SK-N-SH (cell line): Measurements from ENCODE around the gene ABCF3. TPM values are rescaled to one million over a fixed set of nuclear protein-coding genes. Genes with fewer than 3 reads are reported as not detected.
A peak's percentile ranks its signal among the peaks of the same experiment; 100 is the strongest.

Source experiments
- CTCF ChIA-PET: fragments of 300-600, 350-600 bp; formaldehyde crosslinking; extraction: SDS; loops from one replicate; lab custom pipeline; 2021; lab: Yijun Ruan, JAX
- POLR2A ChIA-PET: fragments of 350-600 bp; sonication (Branson Sonifier 250); formaldehyde crosslinking; extraction: SDS; loops from one replicate; lab custom pipeline; 2020; ENCODE audit warnings: antibody characterized with exemption, inconsistent platforms; lab: Yijun Ruan, JAX
- DNase-seq: peaks from one replicate; pipeline ENCODE4 v3.0.0; 2012
- H2AFZ ChIP-seq: fragments of 200-600 bp; sonication (generic); 2 replicates; pipeline ENCODE4 v1.8.1; 2016; ENCODE audit warnings: antibody characterized with exemption, mild to moderate bottlenecking, low read depth
- H3F3A ChIP-seq: fragments of 200-600 bp; sonication (generic); replicated peaks from 2 replicates; pipeline ENCODE3; 2016; ENCODE audit warnings: antibody characterized with exemption, mild to moderate bottlenecking; ENCODE audit not compliant: insufficient read depth
- H3K27ac ChIP-seq, 2 experiments: fragments of 200-500 bp in 1 of 2; fragments of 200-600 bp in 1 of 2; sonication (Bioruptor generic) in 1 of 2; sonication (generic), shearing (Covaris generic) in 1 of 2; 2 replicates each; pipeline versions ENCODE4 v1.5.1 to v1.6.1; 2014 to 2016; ENCODE audit warnings: low read depth in 2 of 2, inconsistent platforms in 1 of 2, low read length in 1 of 2, mild to moderate bottlenecking in 1 of 2, mixed read lengths in 1 of 2
- H3K27me3 ChIP-seq: fragments of 200-600 bp; sonication (generic), shearing (Covaris generic); 2 replicates; pipeline ENCODE4 v1.6.1; 2016; ENCODE audit warnings: mixed run types; ENCODE audit not compliant: insufficient read depth
- H3K36me3 ChIP-seq, 2 experiments: fragments of 200-500 bp in 1 of 2; fragments of 200-600 bp in 1 of 2; sonication (Bioruptor generic) in 1 of 2; sonication (generic) in 1 of 2; replicated peaks in 1 of 2; 2 replicates each; pipeline versions ENCODE3 to v1.5.1; 2014 to 2016; ENCODE audit warnings: low read length in 1 of 2, mild to moderate bottlenecking in 1 of 2; ENCODE audit not compliant: insufficient read depth in 2 of 2, control insufficient read depth in 1 of 2
- H3K4me1 ChIP-seq, 2 experiments: fragments of 200-500 bp in 1 of 2; fragments of 200-600 bp in 1 of 2; sonication (Bioruptor generic) in 1 of 2; sonication (generic), shearing (Covaris generic) in 1 of 2; 2 replicates each; pipeline versions ENCODE4 v1.5.1 to v1.6.1; 2014 to 2016; ENCODE audit warnings: low read depth in 1 of 2, low read length in 1 of 2, mixed run types in 1 of 2; ENCODE audit not compliant: insufficient read depth in 2 of 2, control insufficient read depth in 1 of 2
- H3K4me2 ChIP-seq: fragments of 200-600 bp; sonication (generic), shearing (Covaris generic); 2 replicates; pipeline ENCODE4 v1.6.1; 2017; ENCODE audit warnings: mixed run types
- H3K4me3 ChIP-seq, 2 experiments: fragments of 200-500 bp in 1 of 2; fragments of 200-600 bp in 1 of 2; sonication (Bioruptor generic) in 1 of 2; sonication (generic), shearing (Covaris generic) in 1 of 2; 2 replicates each; pipeline versions ENCODE4 v1.5.1 to v1.8.1; 2014 to 2016; ENCODE audit warnings: low read depth in 2 of 2, inconsistent platforms in 1 of 2, low read length in 1 of 2, mild to moderate bottlenecking in 1 of 2, mixed read lengths in 1 of 2, moderate library complexity in 1 of 2
- H3K79me2 ChIP-seq: fragments of 200-600 bp; sonication (generic); 2 replicates; pipeline ENCODE4 v1.8.1; 2017; ENCODE audit warnings: mild to moderate bottlenecking; ENCODE audit not compliant: insufficient read depth
- H3K9ac ChIP-seq: fragments of 200-600 bp; sonication (generic); 2 replicates; pipeline ENCODE4 v1.6.1; 2017; ENCODE audit warnings: mixed run types
- H3K9me2 ChIP-seq: fragments of 200-600 bp; sonication (generic); 2 replicates; pipeline ENCODE4 v1.6.1; 2017; ENCODE audit warnings: mixed run types
- H3K9me3 ChIP-seq: fragments of 200-600 bp; sonication (generic); 2 replicates; pipeline ENCODE4 v1.6.1; 2017; ENCODE audit warnings: mixed run types, mild to moderate bottlenecking, moderate library complexity
- H4K20me1 ChIP-seq: fragments of 200-600 bp; sonication (generic); 2 replicates; pipeline ENCODE4 v1.6.1; 2017; ENCODE audit warnings: mild to moderate bottlenecking, mixed run types; ENCODE audit not compliant: insufficient read depth
- CHD2 ChIP-seq: fragments of 150-350 bp; IDR thresholded peaks from 2 replicates; pipeline ENCODE4 v1.6.1; 2018; ENCODE audit warnings: low read length; ENCODE audit not compliant: partially characterized antibody
- RAD21 ChIP-seq: IDR thresholded peaks from 2 replicates; pipeline ENCODE4 v1.6.1; 2012; ENCODE audit warnings: mild to moderate bottlenecking, low read length
- RCOR1 ChIP-seq: fragments of 150-350 bp; IDR thresholded peaks from 2 replicates; pipeline ENCODE4 v1.6.1; 2017; ENCODE audit warnings: antibody characterized with exemption, low read length
- SIN3A ChIP-seq: IDR thresholded peaks from 2 replicates; pipeline ENCODE4 v1.6.1; 2012; ENCODE audit warnings: low read depth, mild to moderate bottlenecking, low read length, moderate library complexity, borderline replicate concordance
- SMC3 ChIP-seq: IDR thresholded peaks from 2 replicates; pipeline ENCODE4 v1.6.1; 2012; ENCODE audit warnings: low read depth, low read length, improper control_type of control experiment
- TAF1 ChIP-seq: IDR thresholded peaks from 2 replicates; pipeline ENCODE4 v1.6.1; 2012; ENCODE audit warnings: low read depth, mild to moderate bottlenecking, low read length, moderate library complexity, borderline replicate concordance
- TCF12 ChIP-seq: IDR thresholded peaks from 2 replicates; pipeline ENCODE4 v1.4.0; 2012
- YY1 ChIP-seq: IDR thresholded peaks from 2 replicates; pipeline ENCODE4 v1.4.0; 2012; ENCODE audit warnings: low read depth, mild to moderate bottlenecking
- WGBS: methylation state at CpG from one replicate; pipeline ENCODE4 v1.1.6; 2017; ENCODE audit warnings: low lambda C conversion rate; 5-methylcytosine and 5-hydroxymethylcytosine counted together
- polyA plus RNA-seq, 3 experiments: library from polyadenylated mRNA; depleted of rRNA; stranded (reverse); fragments of >200 nt; gene quantifications; 2 replicates each; pipeline ENCODE4 v1.2.3, GENCODE V29; 2012
- TF ChIP-seq, protein P1 (sequence below): IDR thresholded peaks from 2 replicates; pipeline ENCODE4 v1.6.1; 2012; ENCODE audit warnings: mild to moderate bottlenecking, low read depth, low read length, moderate library complexity
- TF ChIP-seq, protein P2 (sequence below): fragments of 150-350 bp; IDR thresholded peaks from 2 replicates; pipeline ENCODE4 v1.6.1; 2017; ENCODE audit warnings: antibody characterized with exemption, low read length, low read depth, borderline replicate concordance
- TF ChIP-seq, protein P3 (sequence below): IDR thresholded peaks from 2 replicates; pipeline ENCODE4 v1.4.0; 2012; ENCODE audit warnings: low read depth, borderline replicate concordance
- TF ChIP-seq, protein P4 (sequence below): IDR thresholded peaks from 2 replicates; pipeline ENCODE4 v1.4.0; 2012; ENCODE audit warnings: low read depth, borderline replicate concordance

The ABCF3 gene
- polyA plus RNA-seq, 1 of the 3 experiments (the other 2 are of a cell fraction): 55.6 TPM

DNA sequence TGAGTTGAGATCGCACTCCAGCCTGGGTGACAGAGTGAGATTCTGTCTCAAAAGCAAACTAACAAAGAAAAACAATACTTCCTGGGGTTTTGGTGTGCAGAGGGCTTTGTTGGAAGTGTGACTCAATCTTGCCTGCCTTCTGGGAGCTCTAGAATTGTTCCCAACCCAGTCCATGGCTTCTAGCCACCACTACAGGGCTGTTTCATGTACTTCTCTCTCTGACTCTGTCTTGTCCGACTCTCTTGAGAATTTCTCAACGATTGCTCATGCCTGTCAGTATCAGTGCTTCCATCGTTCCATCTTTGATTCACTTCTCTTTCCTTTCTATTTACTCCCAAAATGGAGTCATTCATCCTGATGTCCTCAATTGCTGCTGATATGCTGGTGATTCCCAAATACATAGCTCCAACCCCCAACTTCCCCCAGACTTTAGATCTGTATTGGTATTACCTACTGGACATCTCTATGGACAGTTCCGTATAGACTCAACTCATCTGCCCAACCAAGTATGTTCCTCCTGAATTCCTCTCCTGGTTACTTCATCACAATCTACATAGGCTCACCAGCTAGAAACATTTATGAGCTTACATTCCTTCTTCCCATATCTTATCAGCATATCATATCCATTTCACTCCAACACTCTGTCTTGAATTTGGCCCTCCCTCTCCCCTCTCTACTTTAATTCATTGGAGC, 13.2 kb upstream of the ABCF3 start:
- peaks cover 26% of the 10 kb centered on the region for H3K79me2 ChIP-seq
- TF ChIP-seq SMC3: no peak
- TF ChIP-seq, protein P1, sequence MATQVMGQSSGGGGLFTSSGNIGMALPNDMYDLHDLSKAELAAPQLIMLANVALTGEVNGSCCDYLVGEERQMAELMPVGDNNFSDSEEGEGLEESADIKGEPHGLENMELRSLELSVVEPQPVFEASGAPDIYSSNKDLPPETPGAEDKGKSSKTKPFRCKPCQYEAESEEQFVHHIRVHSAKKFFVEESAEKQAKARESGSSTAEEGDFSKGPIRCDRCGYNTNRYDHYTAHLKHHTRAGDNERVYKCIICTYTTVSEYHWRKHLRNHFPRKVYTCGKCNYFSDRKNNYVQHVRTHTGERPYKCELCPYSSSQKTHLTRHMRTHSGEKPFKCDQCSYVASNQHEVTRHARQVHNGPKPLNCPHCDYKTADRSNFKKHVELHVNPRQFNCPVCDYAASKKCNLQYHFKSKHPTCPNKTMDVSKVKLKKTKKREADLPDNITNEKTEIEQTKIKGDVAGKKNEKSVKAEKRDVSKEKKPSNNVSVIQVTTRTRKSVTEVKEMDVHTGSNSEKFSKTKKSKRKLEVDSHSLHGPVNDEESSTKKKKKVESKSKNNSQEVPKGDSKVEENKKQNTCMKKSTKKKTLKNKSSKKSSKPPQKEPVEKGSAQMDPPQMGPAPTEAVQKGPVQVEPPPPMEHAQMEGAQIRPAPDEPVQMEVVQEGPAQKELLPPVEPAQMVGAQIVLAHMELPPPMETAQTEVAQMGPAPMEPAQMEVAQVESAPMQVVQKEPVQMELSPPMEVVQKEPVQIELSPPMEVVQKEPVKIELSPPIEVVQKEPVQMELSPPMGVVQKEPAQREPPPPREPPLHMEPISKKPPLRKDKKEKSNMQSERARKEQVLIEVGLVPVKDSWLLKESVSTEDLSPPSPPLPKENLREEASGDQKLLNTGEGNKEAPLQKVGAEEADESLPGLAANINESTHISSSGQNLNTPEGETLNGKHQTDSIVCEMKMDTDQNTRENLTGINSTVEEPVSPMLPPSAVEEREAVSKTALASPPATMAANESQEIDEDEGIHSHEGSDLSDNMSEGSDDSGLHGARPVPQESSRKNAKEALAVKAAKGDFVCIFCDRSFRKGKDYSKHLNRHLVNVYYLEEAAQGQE: no peak
- no peak for TF ChIP-seq TAF1
- TF ChIP-seq RAD21: no peak
- TF ChIP-seq, protein P2, sequence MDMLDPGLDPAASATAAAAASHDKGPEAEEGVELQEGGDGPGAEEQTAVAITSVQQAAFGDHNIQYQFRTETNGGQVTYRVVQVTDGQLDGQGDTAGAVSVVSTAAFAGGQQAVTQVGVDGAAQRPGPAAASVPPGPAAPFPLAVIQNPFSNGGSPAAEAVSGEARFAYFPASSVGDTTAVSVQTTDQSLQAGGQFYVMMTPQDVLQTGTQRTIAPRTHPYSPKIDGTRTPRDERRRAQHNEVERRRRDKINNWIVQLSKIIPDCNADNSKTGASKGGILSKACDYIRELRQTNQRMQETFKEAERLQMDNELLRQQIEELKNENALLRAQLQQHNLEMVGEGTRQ: no peak
- no peak for TF ChIP-seq SIN3A
- TF ChIP-seq, all 33 proteins: peak for 0
- no peaks in the 10 kb centered on the region for H3K27me3 ChIP-seq
- no peaks in the 10 kb centered on the region for H3K9me2 ChIP-seq
- peaks cover 17 to 29% of the 10 kb centered on the region in 2 experiments for H3K4me1 ChIP-seq
- ChIA-PET POLR2A (no interaction called here), CTCF (interaction anchor here (0.9 to 7.0 kb wide), 8 partner anchors 9 to 269 kb away, joined by 3 to 30 read pairs (median 5); partner anchors contain the start of genes DVL3 and EEF1AKMT4)
- peaks cover 37% of the 10 kb centered on the region for H3F3A ChIP-seq
- H3K9me3 ChIP-seq: no peaks in the 10 kb centered on the region
- peaks cover 22 to 58% of the 10 kb centered on the region in 2 experiments for H3K36me3 ChIP-seq
- H3K9ac ChIP-seq: peak overlapping the region; percentile 16; the same call in 1 of the 2 replicates
- H3K27ac ChIP-seq: peak overlapping the region in 1 of 2 experiments; percentile 44; a peak in 3 of 4 replicates
- H3K4me3 ChIP-seq: no peak overlapping the region
- H2AFZ ChIP-seq: no peak overlapping the region
- no peak for DNase-seq
- no peak overlapping the region for H3K4me2 ChIP-seq
- peaks cover 13% of the 10 kb centered on the region for H4K20me1 ChIP-seq
- 81% methylated on average over 5 of the region's 5 CpGs for WGBS

DNA sequence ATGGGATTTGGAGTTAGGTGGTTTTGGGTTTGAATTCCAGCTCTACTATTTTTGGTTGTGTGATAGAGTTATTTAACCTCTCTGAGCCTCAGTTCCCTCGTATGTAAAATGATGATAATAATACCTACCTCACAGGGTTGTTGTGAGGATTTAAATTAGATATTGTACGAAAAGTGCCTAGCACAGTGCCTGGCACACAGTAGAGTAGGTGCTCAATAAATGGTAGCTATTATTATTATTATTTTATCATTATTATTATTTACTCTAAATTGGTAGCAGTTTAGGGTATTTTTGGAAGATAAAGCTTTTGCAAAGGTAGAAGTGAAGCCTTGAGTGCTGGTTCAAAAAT, 12.7 kb upstream of the ABCF3 start:
- H3K9ac ChIP-seq: no peak overlapping the region
- H3K27ac ChIP-seq: peak overlapping the region; percentile 44 to 87
- CTCF ChIA-PET: interaction anchor here (0.8 to 7.0 kb wide), 7 partner anchors 9 to 277 kb away, joined by 3 to 30 read pairs (median 6); partner anchors contain the start of genes ABCF3 and EEF1AKMT4
- H2AFZ ChIP-seq: no peak overlapping the region
- peaks cover 22 to 29% of the 10 kb centered on the region in 2 experiments for H3K4me1 ChIP-seq
- peaks cover 19% of the 10 kb centered on the region for H4K20me1 ChIP-seq
- peaks cover 25 to 58% of the 10 kb centered on the region in 2 experiments for H3K36me3 ChIP-seq
- POLR2A ChIA-PET: no interaction called here
- no peak for DNase-seq
- H3K9me2 ChIP-seq: no peaks in the 10 kb centered on the region
- H3K4me3 ChIP-seq: no peak overlapping the region
- TF ChIP-seq CHD2: no peak
- TF ChIP-seq, protein P3, sequence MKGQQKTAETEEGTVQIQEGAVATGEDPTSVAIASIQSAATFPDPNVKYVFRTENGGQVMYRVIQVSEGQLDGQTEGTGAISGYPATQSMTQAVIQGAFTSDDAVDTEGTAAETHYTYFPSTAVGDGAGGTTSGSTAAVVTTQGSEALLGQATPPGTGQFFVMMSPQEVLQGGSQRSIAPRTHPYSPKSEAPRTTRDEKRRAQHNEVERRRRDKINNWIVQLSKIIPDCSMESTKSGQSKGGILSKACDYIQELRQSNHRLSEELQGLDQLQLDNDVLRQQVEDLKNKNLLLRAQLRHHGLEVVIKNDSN: no peak
- TF ChIP-seq, protein P4, sequence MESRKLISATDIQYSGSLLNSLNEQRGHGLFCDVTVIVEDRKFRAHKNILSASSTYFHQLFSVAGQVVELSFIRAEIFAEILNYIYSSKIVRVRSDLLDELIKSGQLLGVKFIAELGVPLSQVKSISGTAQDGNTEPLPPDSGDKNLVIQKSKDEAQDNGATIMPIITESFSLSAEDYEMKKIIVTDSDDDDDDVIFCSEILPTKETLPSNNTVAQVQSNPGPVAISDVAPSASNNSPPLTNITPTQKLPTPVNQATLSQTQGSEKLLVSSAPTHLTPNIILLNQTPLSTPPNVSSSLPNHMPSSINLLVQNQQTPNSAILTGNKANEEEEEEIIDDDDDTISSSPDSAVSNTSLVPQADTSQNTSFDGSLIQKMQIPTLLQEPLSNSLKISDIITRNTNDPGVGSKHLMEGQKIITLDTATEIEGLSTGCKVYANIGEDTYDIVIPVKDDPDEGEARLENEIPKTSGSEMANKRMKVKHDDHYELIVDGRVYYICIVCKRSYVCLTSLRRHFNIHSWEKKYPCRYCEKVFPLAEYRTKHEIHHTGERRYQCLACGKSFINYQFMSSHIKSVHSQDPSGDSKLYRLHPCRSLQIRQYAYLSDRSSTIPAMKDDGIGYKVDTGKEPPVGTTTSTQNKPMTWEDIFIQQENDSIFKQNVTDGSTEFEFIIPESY: no peak
- no peak for TF ChIP-seq SIN3A
- TF ChIP-seq YY1: no peak
- no peak for TF ChIP-seq TCF12
- TF ChIP-seq RCOR1: no peak
- H3K79me2 ChIP-seq: peaks cover 31% of the 10 kb centered on the region
- H3K9me3 ChIP-seq: no peaks in the 10 kb centered on the region
- 84% methylated on average over 2 of the region's 2 CpGs for WGBS
- no peak overlapping the region for H3K4me2 ChIP-seq
- H3F3A ChIP-seq: peaks cover 37% of the 10 kb centered on the region
- H3K27me3 ChIP-seq: no peaks in the 10 kb centered on the region
